ENCODE results near the gene TEDC1.

DNA sequence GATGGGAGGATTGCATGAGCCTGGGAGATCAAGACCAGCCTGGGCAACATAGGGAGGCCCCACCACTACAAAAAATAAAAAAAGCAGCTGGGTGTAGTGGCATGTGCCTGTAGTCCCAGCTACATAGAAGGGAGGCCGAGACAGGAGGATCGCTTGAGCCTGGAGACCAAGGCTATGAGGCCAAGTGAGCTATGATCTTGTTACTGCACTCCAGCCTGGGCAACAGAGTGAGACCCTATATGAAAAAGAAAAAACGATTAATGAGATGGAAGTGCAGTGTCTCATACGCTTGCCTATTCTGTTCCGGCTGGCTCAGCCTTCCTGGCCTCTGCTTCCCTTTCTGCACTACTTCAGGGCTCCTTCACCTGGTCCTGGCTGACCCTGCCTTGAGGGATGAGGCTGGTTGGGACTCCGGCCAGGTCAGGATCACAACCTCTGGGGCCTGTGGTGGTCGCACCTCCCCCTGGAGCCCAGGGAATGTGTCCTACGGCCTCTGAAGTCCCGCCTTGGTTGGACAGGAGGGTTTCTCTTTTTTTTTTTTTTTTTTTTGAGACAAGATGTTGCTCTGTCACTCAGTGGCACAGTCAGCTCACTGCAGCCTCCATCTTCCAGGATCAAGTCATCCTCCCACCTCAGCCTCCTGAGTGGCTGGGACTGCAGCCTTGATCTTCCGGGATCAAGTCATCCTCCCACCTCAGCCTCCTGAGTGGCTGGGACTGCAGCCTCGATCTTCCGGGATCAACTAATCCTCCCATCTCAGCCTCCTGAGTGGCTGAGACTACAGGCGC lies 10.7 kb downstream of the TEDC1 start:
- no peak for TF ChIP-seq POLR2A (IDR thresholded peaks at IDR 0.05)
- TF ChIP-seq, protein P1, sequence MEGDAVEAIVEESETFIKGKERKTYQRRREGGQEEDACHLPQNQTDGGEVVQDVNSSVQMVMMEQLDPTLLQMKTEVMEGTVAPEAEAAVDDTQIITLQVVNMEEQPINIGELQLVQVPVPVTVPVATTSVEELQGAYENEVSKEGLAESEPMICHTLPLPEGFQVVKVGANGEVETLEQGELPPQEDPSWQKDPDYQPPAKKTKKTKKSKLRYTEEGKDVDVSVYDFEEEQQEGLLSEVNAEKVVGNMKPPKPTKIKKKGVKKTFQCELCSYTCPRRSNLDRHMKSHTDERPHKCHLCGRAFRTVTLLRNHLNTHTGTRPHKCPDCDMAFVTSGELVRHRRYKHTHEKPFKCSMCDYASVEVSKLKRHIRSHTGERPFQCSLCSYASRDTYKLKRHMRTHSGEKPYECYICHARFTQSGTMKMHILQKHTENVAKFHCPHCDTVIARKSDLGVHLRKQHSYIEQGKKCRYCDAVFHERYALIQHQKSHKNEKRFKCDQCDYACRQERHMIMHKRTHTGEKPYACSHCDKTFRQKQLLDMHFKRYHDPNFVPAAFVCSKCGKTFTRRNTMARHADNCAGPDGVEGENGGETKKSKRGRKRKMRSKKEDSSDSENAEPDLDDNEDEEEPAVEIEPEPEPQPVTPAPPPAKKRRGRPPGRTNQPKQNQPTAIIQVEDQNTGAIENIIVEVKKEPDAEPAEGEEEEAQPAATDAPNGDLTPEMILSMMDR (IDR thresholded peaks at IDR 0.05): no peak

All from body of pancreas (tissue), 4 donors.